SK-N-SH (cell line): ENCODE results near the gene IKZF1.

Experiments used
- GABPA ChIP-seq: IDR thresholded peaks from 2 replicates; pipeline ENCODE4 v1.4.0; 2012; ENCODE audit warnings: low read depth, mild to moderate bottlenecking
- JUND ChIP-seq: IDR thresholded peaks from 2 replicates; pipeline ENCODE4 v1.4.0; 2012
- MXI1 ChIP-seq: IDR thresholded peaks from 2 replicates; pipeline ENCODE4 v1.6.1; 2012; ENCODE audit warnings: mild to moderate bottlenecking, low read depth, low read length, improper control_type of control experiment
- POLR2AphosphoS5 ChIP-seq: IDR thresholded peaks from 2 replicates; pipeline ENCODE4 v1.6.1; 2012; ENCODE audit warnings: low read depth, low read length
- RAD21 ChIP-seq: IDR thresholded peaks from 2 replicates; pipeline ENCODE4 v1.6.1; 2012; ENCODE audit warnings: mild to moderate bottlenecking, low read length
- SMC3 ChIP-seq: IDR thresholded peaks from 2 replicates; pipeline ENCODE4 v1.6.1; 2012; ENCODE audit warnings: low read depth, low read length, improper control_type of control experiment
- TAF1 ChIP-seq: IDR thresholded peaks from 2 replicates; pipeline ENCODE4 v1.6.1; 2012; ENCODE audit warnings: low read depth, mild to moderate bottlenecking, low read length, moderate library complexity, borderline replicate concordance
- YY1 ChIP-seq: IDR thresholded peaks from 2 replicates; pipeline ENCODE4 v1.4.0; 2012; ENCODE audit warnings: low read depth, mild to moderate bottlenecking
- TF ChIP-seq, protein P1 (sequence below): fragments of 200-600 bp; sonication (generic); IDR thresholded peaks from 2 replicates; pipeline ENCODE4 v1.6.1; 2017; ENCODE audit warnings: antibody characterized with exemption, mild to moderate bottlenecking, moderate library complexity
- TF ChIP-seq, protein P2 (sequence below): IDR thresholded peaks from 2 replicates; pipeline ENCODE4 v1.4.0; 2012; ENCODE audit warnings: low read depth
- TF ChIP-seq, protein P3 (sequence below): fragments of 150-350 bp; IDR thresholded peaks from 2 replicates; pipeline ENCODE4 v1.6.1; 2017; ENCODE audit warnings: antibody characterized with exemption, low read length, low read depth, borderline replicate concordance

DNA sequence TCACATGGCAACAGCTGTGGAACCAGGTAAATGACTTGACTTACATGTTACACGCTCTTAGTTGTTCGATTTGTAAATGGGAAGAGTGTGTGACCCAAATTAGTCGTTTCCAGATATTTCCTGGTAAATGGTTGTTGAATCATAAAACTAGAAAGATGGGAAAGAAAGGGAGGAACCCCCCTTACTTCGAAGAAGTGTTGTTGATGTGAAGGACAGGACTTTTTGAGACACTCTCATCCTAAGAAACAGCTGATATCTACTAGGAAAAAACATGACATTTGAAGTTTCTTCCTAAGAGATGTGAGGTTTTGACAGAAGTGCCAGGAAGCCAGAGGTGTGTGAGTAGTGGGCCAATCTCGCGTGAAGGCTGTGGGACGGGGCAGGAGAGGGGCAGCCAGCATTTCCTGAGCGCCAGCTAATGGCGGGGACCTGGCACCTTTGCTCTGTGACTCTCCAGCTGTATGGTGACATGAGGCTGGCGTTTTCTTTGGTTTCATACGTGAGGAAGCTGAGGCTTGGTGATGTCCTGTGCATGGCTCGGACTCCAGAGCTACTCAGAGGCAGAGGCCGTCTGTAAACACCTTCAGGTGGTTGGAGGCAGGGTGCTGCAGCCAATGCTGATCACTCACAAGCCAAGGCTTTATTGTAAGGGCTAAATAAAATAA is 53.7 kb downstream of the IKZF1 start:
- no peak for TF ChIP-seq POLR2AphosphoS5
- TF ChIP-seq GABPA: no peak
- TF ChIP-seq, protein P1, sequence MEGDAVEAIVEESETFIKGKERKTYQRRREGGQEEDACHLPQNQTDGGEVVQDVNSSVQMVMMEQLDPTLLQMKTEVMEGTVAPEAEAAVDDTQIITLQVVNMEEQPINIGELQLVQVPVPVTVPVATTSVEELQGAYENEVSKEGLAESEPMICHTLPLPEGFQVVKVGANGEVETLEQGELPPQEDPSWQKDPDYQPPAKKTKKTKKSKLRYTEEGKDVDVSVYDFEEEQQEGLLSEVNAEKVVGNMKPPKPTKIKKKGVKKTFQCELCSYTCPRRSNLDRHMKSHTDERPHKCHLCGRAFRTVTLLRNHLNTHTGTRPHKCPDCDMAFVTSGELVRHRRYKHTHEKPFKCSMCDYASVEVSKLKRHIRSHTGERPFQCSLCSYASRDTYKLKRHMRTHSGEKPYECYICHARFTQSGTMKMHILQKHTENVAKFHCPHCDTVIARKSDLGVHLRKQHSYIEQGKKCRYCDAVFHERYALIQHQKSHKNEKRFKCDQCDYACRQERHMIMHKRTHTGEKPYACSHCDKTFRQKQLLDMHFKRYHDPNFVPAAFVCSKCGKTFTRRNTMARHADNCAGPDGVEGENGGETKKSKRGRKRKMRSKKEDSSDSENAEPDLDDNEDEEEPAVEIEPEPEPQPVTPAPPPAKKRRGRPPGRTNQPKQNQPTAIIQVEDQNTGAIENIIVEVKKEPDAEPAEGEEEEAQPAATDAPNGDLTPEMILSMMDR: no peak
- TF ChIP-seq MXI1: no peak
- no peak for TF ChIP-seq JUND
- TF ChIP-seq, protein P2, sequence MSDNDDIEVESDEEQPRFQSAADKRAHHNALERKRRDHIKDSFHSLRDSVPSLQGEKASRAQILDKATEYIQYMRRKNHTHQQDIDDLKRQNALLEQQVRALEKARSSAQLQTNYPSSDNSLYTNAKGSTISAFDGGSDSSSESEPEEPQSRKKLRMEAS: no peak
- TF ChIP-seq RAD21: no peak
- TF ChIP-seq YY1: no peak
- no peak for TF ChIP-seq SMC3
- TF ChIP-seq, protein P3, sequence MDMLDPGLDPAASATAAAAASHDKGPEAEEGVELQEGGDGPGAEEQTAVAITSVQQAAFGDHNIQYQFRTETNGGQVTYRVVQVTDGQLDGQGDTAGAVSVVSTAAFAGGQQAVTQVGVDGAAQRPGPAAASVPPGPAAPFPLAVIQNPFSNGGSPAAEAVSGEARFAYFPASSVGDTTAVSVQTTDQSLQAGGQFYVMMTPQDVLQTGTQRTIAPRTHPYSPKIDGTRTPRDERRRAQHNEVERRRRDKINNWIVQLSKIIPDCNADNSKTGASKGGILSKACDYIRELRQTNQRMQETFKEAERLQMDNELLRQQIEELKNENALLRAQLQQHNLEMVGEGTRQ: no peak
- no peak for TF ChIP-seq TAF1
